Stomach (tissue), 9 donors: ENCODE data around the gene CREB5. TPM values are rescaled to one million over a fixed set of nuclear protein-coding genes. Genes with fewer than 3 reads are reported as not detected.
A peak's percentile ranks its signal among the peaks of the same experiment; 100 is the strongest.

ENCODE experiments used
- DNase-seq, 2 donors: peaks; one replicate each; pipeline versions ENCODE4 v3.0.0 to v3.0.0-alpha.2; 2013 to 2019
- H3K27ac ChIP-seq, 5 donors: fragments of 200-600 bp in 4 of 5; sonication (generic) in 4 of 5; one replicate each; pipeline ENCODE4 v1.5.1; 2013 to 2019; ENCODE audit warnings: mild to moderate bottlenecking in 1 of 5, moderate library complexity in 1 of 5
- H3K27me3 ChIP-seq, 3 donors: fragments of 200-600 bp; sonication (generic); one replicate each; pipeline ENCODE4 v1.5.1; 2017 to 2019; ENCODE audit warnings: mixed run types in 1 of 3
- H3K36me3 ChIP-seq, 4 donors: fragments of 200-600 bp; sonication (generic); 1 replicate in 3 of 4; 2 replicates in 1 of 4; pipeline ENCODE4 v1.5.1; 2016 to 2019
- H3K4me1 ChIP-seq, 4 donors: fragments of 200-600 bp; sonication (generic); one replicate each; pipeline ENCODE4 v1.5.1; 2016 to 2019
- H3K4me3 ChIP-seq, 4 donors: fragments of 200-600 bp; sonication (generic) in 3 of 4; one replicate each; pipeline ENCODE4 v1.5.1; 2016 to 2019; ENCODE audit warnings: mild to moderate bottlenecking in 1 of 4
- H3K9me3 ChIP-seq, 4 donors: fragments of 200-600 bp; sonication (generic); one replicate each; pipeline ENCODE4 v1.5.1; 2016 to 2019
- EP300 ChIP-seq: sonication (generic); formaldehyde crosslinking; IDR thresholded peaks from one replicate; pipeline ENCODE4 v1.6.1; 2017; ENCODE audit warnings: antibody characterized with exemption
- POLR2A ChIP-seq, 4 donors: fragments of 450-650 bp; IDR thresholded peaks; one replicate each; pipeline ENCODE4 v1.6.1; 2016; ENCODE audit warnings: antibody characterized with exemption in 4 of 4, control low read depth in 2 of 4, mild to moderate bottlenecking in 1 of 4, moderate library complexity in 1 of 4
- POLR2AphosphoS5 ChIP-seq, 3 donors: sonication (generic); formaldehyde crosslinking; IDR thresholded peaks; one replicate each; pipeline ENCODE4 v1.6.1; 2016; ENCODE audit warnings: antibody characterized with exemption in 3 of 3
- WGBS, 5 donors: extraction: QIAGEN DNeasy Blood & Tissue Kit in 3 of 5; methylation state at CpG; one replicate each; pipeline versions ENCODE4 v1.1.5 to v1.1.7; 2013 to 2018; 5-methylcytosine and 5-hydroxymethylcytosine counted together
- intact Hi-C: fragments of 100-400 bp; cut with DNase I; formaldehyde crosslinking; loops from one replicate; pipeline ENCODE4 v1.15.1; 2023; ENCODE audit warnings: low total_unique reads
- polyA plus RNA-seq, 3 donors: library from polyadenylated mRNA; stranded (reverse); fragments of 200-250 nt; gene quantifications; one replicate each; pipeline ENCODE4 v1.2.3, GENCODE V29; 2013
- total RNA-seq, 5 donors: library from RNA; depleted of rRNA; stranded (reverse); fragments of >200 nt; gene quantifications; one replicate each; pipeline versions ENCODE4 v1.1.0 to v1.2.3, GENCODE V29; 2014 to 2016
- TF ChIP-seq, protein P1 (sequence below), 7 experiments: fragments of 450-650 bp in 4 of 7; fragments of 200-600 bp in 3 of 7; sonication (generic) in 3 of 7; IDR thresholded peaks; one replicate each; pipeline ENCODE4 v1.5.1; 2016 to 2019; ENCODE audit warnings: antibody characterized with exemption in 7 of 7, control low read depth in 2 of 7, mild to moderate bottlenecking in 1 of 7
- donor health status: healthy with polysubstance abuse.
- donor health status: Bipolar disorder and iron deficiency.
- donor health status: healthy.

Gene CREB5
- total and polyA plus RNA-seq, 8 donors: 0.68 to 30.3 (median 1.5) TPM; not detected in 1

GRCh38 chr7:28761505-28761904 is 349.2 kb downstream of the CREB5 start:
- DNase-seq: peak in 1 of 2 donors; percentile 74
- Histone ChIP-seq H3K4me3 (no peak overlapping the region), H3K4me1 (peaks cover 0 to 5% (median 0%) of the 10 kb centered on the region in 4 donors), H3K27ac (no peak overlapping the region), H3K27me3 (no peaks in the 10 kb centered on the region), H3K36me3 (no peaks in the 10 kb centered on the region), H3K9me3 (no peaks in the 10 kb centered on the region)
- intact Hi-C loops: no loop called here
- TF ChIP-seq EP300 (no peak), POLR2A (IDR thresholded peaks at IDR 0.05) (no peak), POLR2AphosphoS5 (IDR thresholded peaks at IDR 0.05) (no peak)
- TF ChIP-seq, protein P1, sequence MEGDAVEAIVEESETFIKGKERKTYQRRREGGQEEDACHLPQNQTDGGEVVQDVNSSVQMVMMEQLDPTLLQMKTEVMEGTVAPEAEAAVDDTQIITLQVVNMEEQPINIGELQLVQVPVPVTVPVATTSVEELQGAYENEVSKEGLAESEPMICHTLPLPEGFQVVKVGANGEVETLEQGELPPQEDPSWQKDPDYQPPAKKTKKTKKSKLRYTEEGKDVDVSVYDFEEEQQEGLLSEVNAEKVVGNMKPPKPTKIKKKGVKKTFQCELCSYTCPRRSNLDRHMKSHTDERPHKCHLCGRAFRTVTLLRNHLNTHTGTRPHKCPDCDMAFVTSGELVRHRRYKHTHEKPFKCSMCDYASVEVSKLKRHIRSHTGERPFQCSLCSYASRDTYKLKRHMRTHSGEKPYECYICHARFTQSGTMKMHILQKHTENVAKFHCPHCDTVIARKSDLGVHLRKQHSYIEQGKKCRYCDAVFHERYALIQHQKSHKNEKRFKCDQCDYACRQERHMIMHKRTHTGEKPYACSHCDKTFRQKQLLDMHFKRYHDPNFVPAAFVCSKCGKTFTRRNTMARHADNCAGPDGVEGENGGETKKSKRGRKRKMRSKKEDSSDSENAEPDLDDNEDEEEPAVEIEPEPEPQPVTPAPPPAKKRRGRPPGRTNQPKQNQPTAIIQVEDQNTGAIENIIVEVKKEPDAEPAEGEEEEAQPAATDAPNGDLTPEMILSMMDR (IDR thresholded peaks at IDR 0.05): no peak
- 35 to 78% (median 58%) methylated on average over 2 of the region's 2 CpGs for WGBS, 5 donors

DNA sequence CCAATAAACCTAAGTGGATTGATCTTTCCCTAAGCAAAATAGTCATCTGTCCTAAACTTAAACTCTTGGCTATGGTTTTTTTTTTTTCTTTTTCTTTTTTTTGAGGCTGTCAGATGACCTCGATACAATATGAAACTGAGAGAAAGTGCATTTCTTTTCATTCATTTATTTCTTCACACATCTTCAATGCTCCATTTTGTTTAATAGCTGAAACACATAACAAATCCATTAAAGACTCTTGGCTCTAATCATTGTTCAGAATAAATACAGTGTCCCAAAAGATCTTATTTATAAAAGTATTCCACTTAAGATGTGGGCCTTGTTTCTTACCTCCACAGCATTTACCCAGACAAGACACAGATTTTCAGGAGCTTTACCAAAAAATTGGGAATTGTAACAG is 350.3 kb downstream of the CREB5 start:
- Histone ChIP-seq H3K27me3 (no peaks in the 10 kb centered on the region), H3K9me3 (no peaks in the 10 kb centered on the region), H3K4me3 (no peak overlapping the region), H3K4me1 (peaks cover 0 to 5% (median 0%) of the 10 kb centered on the region in 4 donors), H3K36me3 (no peaks in the 10 kb centered on the region), H3K27ac (no peak overlapping the region)
- TF ChIP-seq POLR2AphosphoS5 (IDR thresholded peaks at IDR 0.05) (no peak), EP300 (no peak), POLR2A (IDR thresholded peaks at IDR 0.05) (no peak)
- TF ChIP-seq, protein P1 (IDR thresholded peaks at IDR 0.05): no peak
- DNase-seq: no peak
- WGBS, 5 donors: 72 to 92% (median 83%) methylated on average over 1 of the region's 1 CpG
- intact Hi-C loops: no loop called here

GRCh38 chr7:28766359-28766758 is 354.0 kb downstream of the CREB5 start:
- TF ChIP-seq, protein P1 (IDR thresholded peaks at IDR 0.05): no peak
- no peak for TF ChIP-seq POLR2AphosphoS5 (IDR thresholded peaks at IDR 0.05)
- TF ChIP-seq POLR2A (IDR thresholded peaks at IDR 0.05): no peak
- no peak for TF ChIP-seq EP300

GRCh38 chr7:28767356-28767755 is 355.0 kb downstream of the CREB5 start:
- intact Hi-C loops: no loop called here
- WGBS, 5 donors: 78 to 96% (median 92%) methylated on average over 3 of the region's 3 CpGs
- Histone ChIP-seq H3K36me3 (no peaks in the 10 kb centered on the region), H3K9me3 (no peaks in the 10 kb centered on the region), H3K27ac (no peak overlapping the region), H3K27me3 (no peaks in the 10 kb centered on the region), H3K4me3 (no peak overlapping the region), H3K4me1 (no peaks in the 10 kb centered on the region)
- TF ChIP-seq POLR2A (IDR thresholded peaks at IDR 0.05) (no peak), POLR2AphosphoS5 (IDR thresholded peaks at IDR 0.05) (no peak), EP300 (no peak)
- TF ChIP-seq, protein P1 (IDR thresholded peaks at IDR 0.05): no peak
- no peak for DNase-seq

More at GRCh38 chr7:28766359-28766758, 354.0 kb downstream of the CREB5 start:
- no peak for DNase-seq
- Histone ChIP-seq H3K4me3 (no peak overlapping the region), H3K27me3 (no peaks in the 10 kb centered on the region), H3K9me3 (no peaks in the 10 kb centered on the region), H3K4me1 (no peaks in the 10 kb centered on the region), H3K27ac (no peak overlapping the region), H3K36me3 (no peaks in the 10 kb centered on the region)
- 49 to 75% (median 55%) methylated on average over 4 of the region's 4 CpGs for WGBS, 5 donors
- intact Hi-C loops: no loop called here
